ENCODE data around the gene ALS2. TPM values are rescaled to one million over a fixed set of nuclear protein-coding genes. Genes with fewer than 3 reads are reported as not detected.

Gene ALS2
- total RNA-seq, 1 experiment from 2014 or later, result 23.8 TPM

GRCh38 chr2:201746551-201746950 is 34.2 kb downstream of the ALS2 start:
- Histone ChIP-seq H3K79me2 (ENCODE audit: low read length) (no peaks in the 10 kb centered on the region), H4K20me1 (ENCODE audit: low read length) (no peaks in the 10 kb centered on the region), H3K27ac (ENCODE audit: low read length) (no peak overlapping the region), H3K4me3 (ENCODE audit: low read length) (no peak overlapping the region), H3K36me3 (ENCODE audit: low read depth, low read length) (peaks cover 27% of the 10 kb centered on the region; the same call in 1 of the 2 replicates), H3K27me3 (ENCODE audit: low read length) (no peaks in the 10 kb centered on the region), H3K9me2 (replicated peaks; ENCODE audit: low read length) (no peaks in the 10 kb centered on the region), H3K9me3 (ENCODE audit: low read length) (no peaks in the 10 kb centered on the region), H3K4me2 (ENCODE audit: low read length) (no peak overlapping the region), H3K4me1 (ENCODE audit: insufficient read depth, low read length) (no peaks in the 10 kb centered on the region; the same call in 1 of the 2 replicates), H3F3A (ENCODE audit: low read length, unreplicated experiment) (no peaks in the 10 kb centered on the region), H2AFZ (ENCODE audit: low read length) (no peak overlapping the region), H3K9ac (ENCODE audit: low read length) (no peak overlapping the region)
- ChIA-PET CTCF (no interaction called here), POLR2A (ENCODE audit: unreplicated experiment) (no interaction called here)
- no peak for TF ChIP-seq EZH2phosphoT487 (IDR thresholded peaks at IDR 0.05; ENCODE audit: borderline replicate concordance, low read length)
- no peak for TF ChIP-seq EZH2 (IDR thresholded peaks at IDR 0.05; ENCODE audit: low read length, unreplicated experiment)
- TF ChIP-seq, protein P1, sequence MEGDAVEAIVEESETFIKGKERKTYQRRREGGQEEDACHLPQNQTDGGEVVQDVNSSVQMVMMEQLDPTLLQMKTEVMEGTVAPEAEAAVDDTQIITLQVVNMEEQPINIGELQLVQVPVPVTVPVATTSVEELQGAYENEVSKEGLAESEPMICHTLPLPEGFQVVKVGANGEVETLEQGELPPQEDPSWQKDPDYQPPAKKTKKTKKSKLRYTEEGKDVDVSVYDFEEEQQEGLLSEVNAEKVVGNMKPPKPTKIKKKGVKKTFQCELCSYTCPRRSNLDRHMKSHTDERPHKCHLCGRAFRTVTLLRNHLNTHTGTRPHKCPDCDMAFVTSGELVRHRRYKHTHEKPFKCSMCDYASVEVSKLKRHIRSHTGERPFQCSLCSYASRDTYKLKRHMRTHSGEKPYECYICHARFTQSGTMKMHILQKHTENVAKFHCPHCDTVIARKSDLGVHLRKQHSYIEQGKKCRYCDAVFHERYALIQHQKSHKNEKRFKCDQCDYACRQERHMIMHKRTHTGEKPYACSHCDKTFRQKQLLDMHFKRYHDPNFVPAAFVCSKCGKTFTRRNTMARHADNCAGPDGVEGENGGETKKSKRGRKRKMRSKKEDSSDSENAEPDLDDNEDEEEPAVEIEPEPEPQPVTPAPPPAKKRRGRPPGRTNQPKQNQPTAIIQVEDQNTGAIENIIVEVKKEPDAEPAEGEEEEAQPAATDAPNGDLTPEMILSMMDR (conservative IDR thresholded peaks at IDR 0.05; ENCODE audit: low read depth, low read length), result no peak
- BruUV-seq (replicated peaks), result no TSS peak
- intact Hi-C loops (cut with micrococcal nuclease), result no loop called here
- DNase-seq (no peak), ATAC-seq (no peak)

GRCh38 chr2:201735486-201735885 is 45.2 kb downstream of the ALS2 start:
- Histone ChIP-seq H3F3A (ENCODE audit: low read length, unreplicated experiment) (no peaks in the 10 kb centered on the region), H3K4me2 (ENCODE audit: low read length) (no peak overlapping the region), H3K9me2 (replicated peaks; ENCODE audit: low read length) (no peaks in the 10 kb centered on the region), H3K4me1 (ENCODE audit: insufficient read depth, low read length) (no peaks in the 10 kb centered on the region), H4K20me1 (ENCODE audit: low read length) (no peaks in the 10 kb centered on the region), H3K79me2 (ENCODE audit: low read length) (no peaks in the 10 kb centered on the region), H3K4me3 (ENCODE audit: low read length) (no peak overlapping the region), H2AFZ (ENCODE audit: low read length) (no peak overlapping the region), H3K27me3 (ENCODE audit: low read length) (no peaks in the 10 kb centered on the region), H3K36me3 (ENCODE audit: low read depth, low read length) (peaks cover 28% of the 10 kb centered on the region), H3K9me3 (ENCODE audit: low read length) (no peaks in the 10 kb centered on the region), H3K27ac (ENCODE audit: low read length) (no peak overlapping the region), H3K9ac (ENCODE audit: low read length) (no peak overlapping the region)
- ChIA-PET POLR2A (ENCODE audit: unreplicated experiment) (interaction anchor here (0.6 kb wide), 1 partner anchor 565 kb away, joined by 3 read pairs; no protein-coding TSS in a partner anchor), CTCF (no interaction called here)
- no TSS peak for BruUV-seq (replicated peaks)
- TF ChIP-seq, protein P1 (conservative IDR thresholded peaks at IDR 0.05; ENCODE audit: low read depth, low read length), result no peak
- no peak for TF ChIP-seq EZH2 (IDR thresholded peaks at IDR 0.05; ENCODE audit: low read length, unreplicated experiment)
- no peak for TF ChIP-seq EZH2phosphoT487 (IDR thresholded peaks at IDR 0.05; ENCODE audit: borderline replicate concordance, low read length)
- intact Hi-C loops (cut with micrococcal nuclease), result no loop called here
- ATAC-seq, result peak; percentile 49
- DNase-seq, result no peak

DNA sequence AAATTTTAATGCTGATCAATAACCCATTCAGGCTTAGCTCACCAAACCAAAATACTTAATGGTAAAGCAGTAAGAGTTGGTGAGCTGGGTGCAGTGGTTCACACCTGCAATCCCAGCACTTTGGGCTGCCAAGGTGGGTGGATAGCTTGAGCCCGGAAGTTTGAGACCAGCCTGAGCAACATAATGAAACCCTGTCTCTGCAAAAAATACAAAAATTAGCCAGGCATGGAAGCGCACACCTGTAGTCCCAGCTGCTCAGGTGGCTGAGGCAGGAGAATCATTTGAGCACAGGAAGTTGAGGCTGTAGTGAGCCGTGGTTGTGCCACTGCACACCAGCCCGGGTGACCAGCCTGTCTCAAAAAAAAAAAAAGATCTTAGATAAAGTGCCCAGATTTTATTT is 46.6 kb downstream of the ALS2 start:
- Histone ChIP-seq H3K4me1 (ENCODE audit: insufficient read depth, low read length) (no peaks in the 10 kb centered on the region), H3K27me3 (ENCODE audit: low read length) (no peaks in the 10 kb centered on the region), H3F3A (ENCODE audit: low read length, unreplicated experiment) (no peaks in the 10 kb centered on the region), H3K79me2 (ENCODE audit: low read length) (no peaks in the 10 kb centered on the region), H3K4me3 (ENCODE audit: low read length) (no peak overlapping the region), H3K9me3 (ENCODE audit: low read length) (no peaks in the 10 kb centered on the region), H4K20me1 (ENCODE audit: low read length) (no peaks in the 10 kb centered on the region), H3K9ac (ENCODE audit: low read length) (no peak overlapping the region), H3K27ac (ENCODE audit: low read length) (no peak overlapping the region), H2AFZ (ENCODE audit: low read length) (no peak overlapping the region), H3K4me2 (ENCODE audit: low read length) (no peak overlapping the region), H3K9me2 (replicated peaks; ENCODE audit: low read length) (no peaks in the 10 kb centered on the region), H3K36me3 (ENCODE audit: low read depth, low read length) (peaks cover 28% of the 10 kb centered on the region)
- no TSS peak for BruUV-seq (replicated peaks)
- no peak for TF ChIP-seq EZH2 (IDR thresholded peaks at IDR 0.05; ENCODE audit: low read length, unreplicated experiment)
- TF ChIP-seq EZH2phosphoT487 (IDR thresholded peaks at IDR 0.05; ENCODE audit: borderline replicate concordance, low read length), result no peak
- TF ChIP-seq, protein P1 (conservative IDR thresholded peaks at IDR 0.05; ENCODE audit: low read depth, low read length), result no peak
- CTCF ChIA-PET, result no interaction called here
- intact Hi-C loops (cut with micrococcal nuclease), result no loop called here
- POLR2A ChIA-PET (ENCODE audit: unreplicated experiment), result no interaction called here
- DNase-seq (no peak), ATAC-seq (no peak)

Data from PC-3 (cell line).